Stimulated activated CD4-positive, alpha-beta T cell treated with anti-CD3 and anti-CD28 coated beads, Interleukin-4, amount 100 ng/mL, for 4 hours (primary cell): ENCODE results near the gene SHF.
A peak's percentile ranks its signal among the peaks of the same experiment; 100 is the strongest.

Experiments
- DNase-seq, 2 experiments: peaks; one replicate each; pipeline ENCODE4 v3.0.0-alpha.2; 2020

Gene SHF

DNA sequence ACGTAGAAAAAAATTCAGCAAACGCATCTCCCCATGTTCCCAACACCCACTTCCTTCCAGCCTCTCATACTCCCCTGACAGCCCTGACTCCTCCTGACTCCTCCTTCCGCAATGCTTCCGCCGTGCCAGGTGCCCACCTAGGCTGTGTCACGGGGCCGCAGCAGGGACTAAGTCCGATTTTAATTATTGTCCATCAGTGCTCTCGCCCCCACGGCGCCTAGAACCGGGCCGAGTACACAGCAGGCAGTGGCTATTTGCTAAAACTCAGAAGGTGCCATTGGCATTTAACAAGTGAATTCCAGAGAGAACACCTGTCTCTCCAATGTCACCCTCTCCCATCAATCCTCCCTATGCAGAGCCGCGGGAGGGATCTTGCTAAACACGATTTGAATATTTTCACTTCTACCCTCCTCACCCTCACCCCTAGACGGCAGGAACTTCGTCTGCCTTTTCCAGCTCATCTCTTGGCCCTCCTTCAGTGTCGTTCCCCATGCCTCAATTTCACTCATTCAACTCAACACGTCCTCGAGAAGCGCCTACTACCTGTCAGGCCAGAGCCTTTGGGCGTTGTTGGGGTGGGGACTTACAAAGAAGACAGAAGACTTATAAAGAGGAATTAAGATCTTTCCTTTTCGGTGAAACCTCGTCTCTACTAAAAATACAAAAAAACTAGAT is 11.5 kb upstream of the SHF start:
- peak in 1 of 2 experiments; percentile 23 for DNase-seq

DNA sequence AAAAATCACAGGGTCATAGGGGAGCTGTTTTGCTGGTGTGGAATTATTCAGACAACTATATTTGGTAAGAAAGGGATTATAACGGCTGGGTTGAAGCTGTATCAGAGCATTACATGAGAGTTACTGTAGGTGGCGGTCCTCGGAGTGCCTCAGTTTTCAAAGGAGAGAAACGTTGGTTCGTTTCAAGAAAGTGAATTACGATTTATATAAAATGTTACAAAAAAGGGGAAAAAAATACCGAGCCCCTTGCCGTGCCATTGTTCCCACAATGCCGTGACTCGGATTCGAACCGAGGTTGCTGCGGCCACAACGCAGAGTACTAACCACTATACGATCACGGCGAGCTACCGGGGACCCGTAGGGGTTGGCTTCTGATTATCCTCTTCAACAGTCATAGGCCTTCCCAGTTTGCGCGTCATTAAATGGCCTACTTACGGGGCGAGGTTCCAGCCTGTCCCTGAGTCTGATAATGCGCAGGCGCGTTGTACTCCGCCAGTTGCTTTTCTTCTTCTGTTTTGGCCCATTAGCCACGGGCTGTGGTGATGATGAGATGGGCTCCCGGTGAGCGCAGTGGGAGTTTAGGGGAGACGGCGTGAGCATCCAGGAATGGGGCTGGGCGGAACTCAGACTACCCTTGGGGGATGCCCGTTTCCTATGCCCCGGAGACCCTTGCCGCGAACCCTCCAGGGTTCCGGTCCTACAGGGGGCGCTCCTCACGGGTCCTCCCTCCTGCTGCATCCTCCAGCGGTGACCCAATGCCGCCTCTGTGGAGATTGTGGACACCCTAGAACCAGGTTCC is 10.8 kb upstream of the SHF start:
- DNase-seq: peak; percentile 83 to 93

DNA sequence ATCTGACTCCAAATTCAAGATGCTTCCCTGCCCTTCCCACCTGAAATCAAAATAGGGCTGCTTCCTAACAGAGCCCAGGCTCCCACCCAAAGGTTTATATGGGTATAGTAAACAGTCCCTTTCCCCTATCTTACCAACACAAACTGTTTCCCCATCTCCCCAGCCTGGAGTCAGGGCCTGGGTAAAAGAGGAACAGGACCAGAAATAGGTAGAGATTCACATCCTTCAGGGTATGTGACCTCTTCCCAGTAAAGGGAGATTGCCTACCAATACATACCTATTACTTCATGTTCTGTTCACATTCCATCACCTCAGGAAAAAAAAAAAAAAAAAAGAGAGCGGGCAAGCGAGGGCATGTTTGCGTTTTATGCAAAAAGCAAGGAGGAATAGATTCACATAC is 9.7 kb upstream of the SHF start:
- DNase-seq: no peak

DNA sequence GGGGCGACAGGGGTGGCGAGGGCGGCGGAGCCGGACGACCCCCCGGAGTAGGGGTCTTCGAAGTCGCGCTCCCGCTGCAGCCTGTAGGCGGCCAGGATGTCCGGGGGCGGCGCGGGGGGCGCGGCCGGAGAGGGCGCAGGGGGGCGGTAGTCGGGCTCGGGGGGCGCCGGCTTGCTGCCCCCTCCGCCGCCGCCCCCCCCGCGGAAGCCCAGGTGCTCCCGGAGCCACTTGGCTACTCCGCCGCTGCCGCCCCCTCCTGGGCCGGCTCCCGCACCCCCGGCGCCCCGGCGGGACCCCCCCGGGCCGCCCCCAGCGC is 230 bp downstream of the SHF start:
- DNase-seq: peak in 1 of 2 experiments; percentile 26

DNA sequence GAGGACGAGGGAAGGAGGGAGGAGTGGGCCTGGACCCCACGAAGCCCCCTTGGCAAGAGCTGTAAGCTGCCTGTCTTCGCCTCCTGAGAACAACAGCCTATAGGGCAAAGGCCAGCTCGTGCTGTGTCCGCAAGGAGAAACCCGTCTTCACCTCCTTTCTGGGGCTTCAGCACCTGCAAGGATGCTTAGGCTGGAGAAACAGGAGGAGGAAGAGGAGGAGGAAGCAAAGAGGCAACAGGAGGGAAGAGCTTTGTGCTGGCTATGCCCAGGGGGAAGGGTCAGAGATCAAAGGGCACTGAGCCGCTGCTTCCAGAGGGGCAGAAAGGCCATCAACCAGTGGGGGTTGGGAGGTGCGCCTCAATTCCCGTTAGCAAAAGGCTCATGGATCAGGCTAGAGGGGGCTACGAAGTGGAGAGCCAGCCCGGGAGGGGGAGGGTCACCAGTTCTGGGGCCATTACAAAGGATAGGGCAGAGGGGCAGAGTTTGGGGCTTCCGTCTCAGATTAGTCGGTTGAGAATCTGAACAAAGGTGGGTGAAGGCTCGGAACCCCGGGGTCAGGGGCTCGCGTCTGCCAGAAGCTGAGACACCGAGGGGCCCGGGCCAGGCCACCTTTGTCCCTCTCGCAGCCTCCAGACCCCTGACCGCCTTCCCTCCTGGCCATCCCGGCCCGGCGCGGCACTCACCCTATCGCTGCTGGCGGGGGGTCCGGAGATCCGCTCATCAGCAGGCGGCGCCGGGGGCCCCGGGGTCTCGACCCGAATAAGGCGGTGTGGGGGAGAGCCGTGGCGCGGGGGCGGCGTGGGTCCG is 792 bp downstream of the SHF start:
- no peak for DNase-seq

DNA sequence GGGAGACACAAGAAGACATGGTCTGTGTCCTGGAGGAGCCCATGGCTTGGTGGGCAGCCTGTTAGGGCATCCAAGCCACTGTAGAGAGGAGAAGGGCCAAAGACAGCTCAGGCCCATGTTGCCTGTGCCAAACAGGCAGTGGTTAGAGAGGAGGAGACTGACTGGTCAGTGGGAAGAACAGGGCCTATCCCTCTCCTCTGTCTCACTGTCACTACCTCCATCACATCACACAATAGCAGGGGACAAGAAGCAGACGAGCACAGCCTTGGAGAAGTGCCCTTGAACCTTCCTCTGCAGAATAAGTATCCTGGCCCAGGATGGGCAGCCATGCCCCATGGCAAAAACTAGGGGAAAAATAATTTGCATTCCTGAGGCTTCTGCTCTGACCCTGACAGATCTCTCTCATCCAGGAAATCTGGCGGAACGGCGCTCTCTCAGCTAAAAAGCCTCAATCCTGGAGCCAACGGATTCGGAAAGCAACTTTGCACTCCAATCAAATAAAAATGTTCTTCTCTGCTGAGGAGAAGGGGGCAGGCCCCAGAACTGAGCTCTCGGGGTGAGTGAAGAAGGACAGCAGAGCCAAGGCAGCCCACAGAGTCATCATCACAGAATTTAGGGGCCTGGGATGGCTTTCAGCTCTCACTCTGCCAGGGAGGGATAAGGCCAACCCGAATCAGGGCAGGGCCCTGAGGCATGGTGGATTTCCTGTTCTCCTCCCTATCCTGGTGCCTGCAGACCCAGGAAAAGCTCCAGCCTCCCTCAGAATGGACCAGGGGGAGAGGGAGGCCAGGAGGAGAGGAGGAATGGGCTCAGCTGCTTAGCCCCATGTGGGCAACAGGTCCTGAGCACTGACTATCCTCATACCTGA is 1.6 kb downstream of the SHF start:
- DNase-seq: no peak

DNA sequence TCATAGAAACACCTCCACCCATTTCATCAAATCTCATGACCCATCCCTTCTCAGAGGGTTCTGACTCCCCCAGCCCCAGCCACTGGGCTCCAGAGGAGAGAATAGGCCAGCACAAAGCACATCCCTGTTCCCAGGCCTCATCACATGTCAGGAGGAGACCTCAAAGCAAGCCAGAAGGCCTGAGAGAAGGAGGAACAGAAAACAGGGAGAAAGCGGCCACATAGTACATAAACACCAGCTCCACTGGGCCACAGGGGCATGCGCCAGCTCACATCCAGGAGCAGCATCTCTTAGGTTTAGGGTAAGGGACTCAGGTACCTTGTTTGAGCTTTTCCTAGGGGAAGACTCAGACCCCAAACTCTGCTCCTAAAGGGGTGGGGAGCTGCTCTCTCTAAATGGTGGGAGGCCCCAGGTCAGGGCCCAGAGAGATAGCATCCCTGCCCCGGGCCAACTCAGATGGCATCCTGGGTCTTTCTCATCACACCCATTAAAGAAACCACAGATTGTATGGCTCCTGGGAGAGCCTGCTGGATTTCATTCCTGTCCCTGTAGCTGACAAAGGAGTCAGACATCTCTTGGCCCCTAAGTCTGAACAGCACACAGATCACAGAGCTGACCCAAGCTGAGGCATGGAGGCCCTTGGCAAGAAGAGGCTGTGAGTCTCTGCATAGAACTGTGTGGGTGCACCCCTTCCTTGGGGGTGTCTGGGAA is 2.5 kb downstream of the SHF start:
- DNase-seq: no peak

DNA sequence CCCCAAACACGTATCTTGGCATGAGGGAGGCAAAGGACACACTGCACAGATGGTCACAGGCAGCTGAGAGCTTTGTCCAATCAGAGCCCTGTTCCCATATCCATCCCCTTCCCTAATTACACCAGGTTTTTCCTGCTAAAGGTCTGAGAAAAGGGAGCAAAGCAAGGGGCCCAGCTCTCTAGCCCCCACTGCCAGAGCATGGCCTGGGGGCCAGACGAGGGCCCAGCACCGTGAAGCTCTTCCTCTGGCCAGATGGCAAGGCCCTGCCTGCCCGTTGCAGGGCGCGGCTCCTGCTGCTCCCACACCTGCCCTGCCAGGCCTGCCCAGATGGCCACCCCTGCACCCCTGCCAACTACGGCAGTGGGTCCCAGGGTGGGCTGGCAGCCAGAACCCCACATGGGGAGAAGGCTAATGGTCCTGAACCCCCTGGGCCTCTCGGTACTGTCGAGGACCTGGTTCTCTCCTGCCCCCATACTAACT is 3.2 kb downstream of the SHF start:
- no peak for DNase-seq

DNA sequence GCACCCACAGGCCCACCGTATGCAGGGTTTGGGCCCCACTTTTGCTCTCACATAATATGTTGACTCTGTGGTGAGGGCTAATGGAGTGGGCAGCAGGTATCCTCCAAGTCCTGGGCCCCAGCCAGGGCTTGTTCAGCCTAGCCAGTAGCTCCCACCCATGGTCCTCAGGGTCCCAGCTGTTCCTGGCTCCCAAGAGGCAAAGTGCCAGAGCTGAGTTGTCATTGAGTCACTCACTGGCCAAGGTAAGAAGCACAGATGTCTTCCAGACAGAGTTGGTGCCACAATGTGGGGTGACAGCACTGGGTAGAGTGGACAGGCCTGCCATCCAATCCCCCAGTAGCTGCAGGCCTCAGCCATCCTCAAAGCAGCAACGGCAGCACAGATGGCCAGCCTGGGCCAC is 4.3 kb downstream of the SHF start:
- DNase-seq: no peak

DNA sequence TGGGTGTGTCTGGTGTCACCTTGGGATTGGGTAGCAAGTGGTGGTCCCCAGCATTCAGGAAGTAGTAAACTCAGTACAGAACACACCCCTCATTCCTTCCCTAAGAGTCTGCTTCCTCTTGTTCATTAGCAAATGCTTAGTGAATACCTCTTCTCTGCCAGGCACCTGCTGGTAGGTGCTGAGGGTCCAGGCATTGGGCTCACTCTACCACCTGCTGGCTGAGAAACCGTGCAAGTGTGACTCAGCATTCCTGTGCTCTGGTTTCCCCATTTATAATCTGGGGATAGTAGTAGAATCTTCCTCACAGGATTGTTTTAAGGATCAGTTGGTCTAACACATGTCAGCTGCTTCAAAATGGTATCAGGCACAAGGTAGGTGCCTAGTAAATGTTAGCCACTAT is 4.8 kb downstream of the SHF start:
- no peak for DNase-seq

DNA sequence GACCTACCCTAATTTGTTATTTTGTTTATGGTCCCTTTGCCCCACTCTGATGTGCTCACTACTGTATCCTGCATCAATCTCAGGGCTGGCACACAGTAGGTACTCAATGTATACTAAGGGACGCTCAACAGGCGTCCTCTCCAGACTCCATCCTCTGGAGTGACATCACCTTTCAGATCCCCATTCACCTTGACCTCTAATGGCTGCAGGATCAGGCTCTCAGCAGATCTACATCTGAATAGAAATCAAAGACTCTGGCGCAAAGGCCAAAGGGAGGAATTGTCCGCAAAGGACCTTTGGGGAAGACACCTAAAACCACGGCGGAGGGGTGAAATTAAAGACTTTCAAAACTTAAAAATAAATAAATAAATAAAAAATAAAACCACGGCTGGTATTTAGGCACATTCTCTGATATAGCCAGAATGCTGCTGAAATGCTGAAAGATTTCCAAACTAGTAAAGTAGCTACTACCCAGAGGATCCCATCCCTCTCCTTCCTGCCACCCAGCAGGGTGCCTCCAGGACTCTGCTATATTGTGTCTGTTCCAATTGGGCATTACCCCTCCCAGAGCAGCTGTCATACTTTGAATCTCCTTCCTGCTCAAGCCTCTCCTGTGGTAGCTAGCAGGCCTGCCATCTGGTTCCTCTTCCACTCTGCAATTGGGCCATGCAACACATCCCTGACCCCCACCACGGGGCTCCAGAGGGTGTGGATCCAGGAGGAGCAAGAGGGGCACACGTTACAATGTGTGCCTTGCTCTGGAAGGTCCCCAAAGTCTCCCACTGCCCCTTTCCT is 6.1 kb downstream of the SHF start:
- no peak for DNase-seq

DNA sequence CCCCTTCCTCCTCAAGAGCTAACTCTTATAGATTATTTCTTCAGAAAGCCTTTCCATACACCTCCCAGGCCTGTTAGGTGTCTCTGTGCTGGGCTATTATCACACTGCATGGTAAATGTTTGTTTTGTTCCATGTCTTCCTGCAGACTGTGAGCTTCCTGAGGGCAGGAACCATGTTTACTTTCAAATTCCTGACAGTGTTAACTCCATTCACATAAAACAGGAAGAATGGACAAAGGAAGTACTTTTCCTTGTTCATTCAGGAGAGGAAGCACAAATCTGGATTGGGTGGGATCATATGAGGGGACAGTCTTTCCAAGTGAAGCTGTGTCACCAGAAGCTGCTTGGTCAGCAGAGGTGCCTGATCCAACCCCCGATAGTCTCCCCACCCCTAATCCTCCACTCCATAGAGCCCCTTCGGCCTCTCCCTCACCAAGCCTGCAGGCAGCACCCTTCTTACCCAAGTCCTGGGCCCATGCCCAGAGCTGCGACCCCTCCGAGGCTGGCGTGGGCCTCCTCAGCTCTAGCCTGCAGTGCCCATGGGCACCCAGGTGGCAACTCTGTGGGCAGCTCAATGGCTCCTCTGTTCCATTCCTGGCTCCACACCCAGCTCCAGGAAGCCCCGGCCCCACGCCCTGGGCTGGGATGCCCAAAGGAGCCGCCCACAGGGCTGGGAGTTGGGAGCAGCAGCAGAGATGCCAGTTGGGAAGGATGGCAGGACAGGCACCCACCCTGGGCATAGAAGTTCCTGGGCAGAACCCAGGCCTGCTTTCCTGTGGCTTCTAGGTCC is 6.9 kb downstream of the SHF start:
- no peak for DNase-seq

DNA sequence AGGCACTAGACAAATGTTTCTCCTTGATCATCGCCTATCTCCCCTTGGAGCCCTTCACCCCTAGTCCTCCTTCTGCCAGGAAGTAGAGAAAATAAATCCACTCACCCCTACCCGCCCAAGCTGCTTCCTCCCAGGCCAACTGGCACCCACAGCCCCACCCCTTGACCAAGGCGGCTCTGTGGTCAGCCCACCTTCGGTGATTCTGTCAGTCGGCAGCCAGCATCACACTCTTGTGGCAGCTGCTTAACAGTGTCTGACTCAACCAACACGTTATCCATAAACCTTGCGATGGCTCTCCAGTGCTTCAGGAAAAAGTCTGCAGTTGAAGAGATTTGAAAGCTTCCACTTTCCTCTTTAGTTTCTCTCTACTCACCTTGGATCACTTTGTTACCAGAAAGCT is 7.6 kb downstream of the SHF start:
- no peak for DNase-seq

DNA sequence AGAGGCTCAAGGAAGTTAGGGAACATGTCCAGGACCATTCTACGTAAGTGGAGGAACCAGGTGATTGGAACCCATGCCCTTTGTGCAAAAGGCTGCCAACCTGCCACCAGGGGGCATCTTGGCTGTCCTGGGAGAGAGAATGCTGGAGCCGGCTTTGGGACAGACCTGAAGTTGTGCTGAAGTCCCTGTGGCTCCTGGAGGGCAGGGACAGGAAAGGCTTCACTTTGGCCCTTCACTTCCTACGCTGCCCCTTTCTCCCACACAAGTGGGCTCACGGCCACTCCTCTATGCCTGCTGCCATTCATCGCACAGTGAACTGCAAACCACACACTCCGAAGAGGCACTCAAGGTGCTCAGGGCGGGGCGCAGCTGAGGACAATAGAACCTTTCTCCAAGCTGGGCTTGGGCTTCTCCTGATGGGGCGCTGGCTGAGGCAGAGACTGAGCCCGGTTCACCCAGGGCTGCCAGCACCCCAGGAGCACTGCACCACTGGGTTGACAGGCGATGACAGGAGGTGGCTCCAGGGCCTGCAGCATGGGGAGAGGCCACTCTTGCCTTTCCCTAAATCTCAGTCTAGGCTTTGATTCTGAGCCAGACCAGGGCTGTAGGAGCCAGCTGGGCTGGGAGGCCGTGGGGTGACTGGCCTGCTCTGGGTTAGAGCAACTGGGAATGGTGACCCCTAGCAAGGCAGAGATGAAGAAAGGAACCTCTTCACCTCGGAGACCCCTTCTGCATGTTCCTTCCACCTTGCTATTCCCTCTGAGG is 8.4 kb downstream of the SHF start:
- peak; percentile 44 to 45 for DNase-seq

DNA sequence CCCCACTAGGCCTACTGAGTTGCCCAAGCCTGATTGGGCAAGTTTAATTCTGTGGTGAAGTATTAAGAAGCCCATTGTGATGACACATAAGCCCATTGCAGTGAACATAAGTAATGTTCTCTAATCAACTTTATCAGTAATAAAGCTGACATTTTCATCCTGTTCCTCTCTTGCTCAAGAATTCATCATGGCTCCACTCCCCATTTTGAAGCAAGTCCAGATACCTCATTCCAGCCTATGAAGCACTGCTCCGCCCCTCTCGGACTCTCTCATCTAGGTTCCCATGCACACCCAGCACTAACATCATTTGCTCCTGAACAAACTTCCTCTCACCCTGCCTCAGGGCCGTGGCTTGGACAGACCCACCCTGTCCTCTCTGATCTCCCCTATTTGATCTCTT is 10.5 kb downstream of the SHF start:
- DNase-seq: no peak

DNA sequence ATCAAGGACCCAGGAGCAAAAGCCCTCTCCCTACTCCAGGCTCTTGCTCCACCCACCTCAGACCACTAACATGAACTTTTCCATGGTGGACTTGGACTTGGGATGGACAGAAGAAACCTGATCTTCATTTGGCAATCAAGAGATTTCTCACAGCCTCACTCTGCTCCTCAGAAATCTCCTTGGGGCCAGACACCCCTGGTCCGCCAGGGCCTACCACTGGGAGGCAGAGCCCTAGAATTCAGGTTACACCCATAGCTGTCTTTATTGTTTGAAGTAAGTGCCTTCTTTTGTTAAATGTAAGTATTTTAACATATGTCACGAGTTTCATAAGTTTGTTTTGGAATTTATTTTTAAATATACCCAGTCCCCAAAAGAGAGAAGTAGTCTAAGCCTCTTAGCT is 13.2 kb downstream of the SHF start:
- no peak for DNase-seq

DNA sequence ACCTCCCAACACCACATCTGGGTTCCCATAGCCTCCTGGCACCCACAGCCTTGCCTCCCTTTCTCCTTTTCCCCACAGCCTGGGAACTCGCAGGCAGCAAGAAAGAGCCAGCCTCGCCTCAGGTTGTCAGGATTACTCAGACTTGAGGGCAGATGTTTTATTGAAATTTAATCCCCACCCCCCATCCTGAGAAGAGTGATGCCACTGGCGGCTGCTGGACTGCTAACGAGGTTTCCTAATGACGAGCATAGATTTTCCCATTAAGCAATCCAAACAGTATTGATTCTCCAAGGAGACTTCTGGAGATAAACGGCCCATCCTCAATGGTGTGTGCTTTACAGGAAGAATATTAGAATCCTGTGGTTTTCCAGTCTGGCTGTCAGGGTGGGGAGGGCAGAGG is 13.7 kb downstream of the SHF start:
- DNase-seq: no peak

DNA sequence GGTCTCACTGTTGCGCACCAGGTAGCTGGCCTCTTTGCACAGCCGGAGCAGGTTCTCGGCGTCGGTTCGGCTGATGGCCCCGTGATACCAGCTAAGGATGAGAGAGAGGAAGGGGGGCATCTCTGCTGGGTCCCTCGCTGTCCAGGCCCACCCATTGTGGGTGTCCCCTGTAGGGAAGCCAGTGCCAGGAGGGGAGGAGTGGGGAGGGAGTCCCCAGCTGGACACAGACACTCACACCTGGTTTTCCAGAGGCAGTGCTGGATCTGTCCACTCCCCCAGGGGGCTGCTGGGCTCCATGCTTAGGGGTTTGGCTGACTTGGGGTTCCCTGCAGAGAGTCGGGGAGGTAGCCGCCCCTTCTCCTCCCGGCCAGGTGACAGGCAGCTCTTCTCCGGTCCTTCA is 15.9 kb downstream of the SHF start:
- DNase-seq: no peak

DNA sequence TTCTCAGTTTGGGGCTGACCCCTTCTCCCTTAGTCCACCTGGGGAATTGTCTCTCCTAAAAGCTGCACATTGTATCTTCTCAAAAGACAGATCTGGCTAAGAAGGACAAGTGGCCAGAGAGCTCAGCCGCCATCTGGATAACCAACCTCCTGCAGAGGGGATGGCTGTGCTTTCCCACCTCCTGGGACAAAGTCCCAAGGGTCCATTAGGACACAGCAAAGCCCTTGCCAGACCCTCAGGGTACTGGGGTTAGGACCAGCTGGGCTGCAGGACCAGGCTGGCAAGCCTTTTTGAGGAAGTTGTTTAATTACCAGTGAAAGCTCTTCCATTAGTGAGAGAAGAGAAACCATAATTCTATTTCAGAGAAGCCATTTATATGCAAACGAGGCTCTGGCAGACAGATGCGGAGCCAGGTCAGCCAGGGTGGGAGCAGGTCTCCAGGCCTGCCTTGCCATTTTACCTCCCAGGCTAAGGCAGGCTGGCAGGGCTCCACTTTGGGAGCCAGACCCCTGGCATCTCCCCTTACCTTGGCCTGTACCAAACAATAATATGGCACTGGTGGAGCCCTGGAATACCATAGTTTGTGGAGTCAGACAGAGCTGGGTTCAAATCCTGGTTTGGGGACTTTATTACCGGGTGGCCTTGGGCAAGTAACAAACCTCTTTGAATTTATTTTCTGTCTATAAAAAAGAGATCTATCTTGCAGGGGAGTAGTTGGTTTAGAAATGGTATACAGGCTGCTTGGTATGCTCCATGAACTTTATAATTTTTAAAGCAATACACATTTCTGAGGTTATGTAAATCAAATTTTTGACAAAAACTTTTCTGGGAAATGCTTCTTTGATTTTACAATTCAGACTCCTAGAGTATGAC is 17.9 kb downstream of the SHF start:
- no peak for DNase-seq
